ENCODE data around the gene NRSN1.

DNA sequence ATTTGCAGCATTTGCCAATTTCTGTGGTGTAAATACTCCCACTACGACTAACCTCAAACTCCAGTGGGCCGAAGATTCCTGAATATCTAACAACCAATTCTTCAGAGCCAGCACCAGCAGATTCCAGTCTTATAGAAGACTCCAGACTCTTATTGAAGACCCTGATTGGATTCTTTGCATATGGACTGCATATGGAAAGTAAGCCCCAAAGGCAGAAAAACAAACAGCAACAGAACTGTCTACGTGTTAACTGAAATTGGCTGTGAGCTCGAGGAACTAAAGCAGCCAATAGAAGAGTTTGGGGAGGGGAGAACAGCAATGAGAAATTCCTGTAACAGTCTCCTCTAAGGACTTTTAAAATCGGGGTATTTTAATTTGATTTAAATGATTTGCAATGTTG, 19.7 kb upstream of the NRSN1 start:
- TF ChIP-seq FOXM1 (IDR thresholded peaks at IDR 0.05; ENCODE audit: borderline replicate concordance) (no peak), ELF4 (IDR thresholded peaks at IDR 0.05) (no peak), FOXA1 (IDR thresholded peaks at IDR 0.05) (no peak), ZNF384 (IDR thresholded peaks at IDR 0.05) (no peak), NFRKB (IDR thresholded peaks at IDR 0.05) (no peak), HDGF (IDR thresholded peaks at IDR 0.05; ENCODE audit: borderline replicate concordance) (no peak), LEF1 (IDR thresholded peaks at IDR 0.05; ENCODE audit: borderline replicate concordance) (no peak), BHLHE40 (IDR thresholded peaks at IDR 0.05; ENCODE audit: borderline replicate concordance) (no peak), L3MBTL2 (conservative IDR thresholded peaks at IDR 0.05) (no peak), SP1 (IDR thresholded peaks at IDR 0.05) (no peak), FOXK2 (IDR thresholded peaks at IDR 0.05) (no peak)
